ENCODE measurements around the gene OPCML.

DNA sequence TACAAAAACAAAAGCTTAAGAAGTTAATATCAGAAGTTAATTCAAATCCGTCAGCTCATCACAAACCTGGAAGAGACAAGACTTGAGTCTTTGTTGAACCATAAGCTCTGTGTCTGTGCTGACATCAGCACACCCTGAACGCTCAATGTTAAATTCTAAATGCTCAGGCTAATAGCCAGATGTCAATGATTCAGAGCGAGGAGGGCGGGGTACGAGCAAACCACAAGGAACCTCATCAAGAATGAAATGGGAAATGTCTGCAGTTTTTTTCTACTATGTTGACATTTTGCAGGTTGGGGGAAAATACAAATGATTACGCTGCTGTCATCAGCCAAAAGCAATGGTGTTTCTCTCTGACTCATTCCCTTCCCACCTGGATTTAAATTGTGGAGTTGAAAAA, 1104.7 kb downstream of the OPCML start:
- TF ChIP-seq, protein P1, sequence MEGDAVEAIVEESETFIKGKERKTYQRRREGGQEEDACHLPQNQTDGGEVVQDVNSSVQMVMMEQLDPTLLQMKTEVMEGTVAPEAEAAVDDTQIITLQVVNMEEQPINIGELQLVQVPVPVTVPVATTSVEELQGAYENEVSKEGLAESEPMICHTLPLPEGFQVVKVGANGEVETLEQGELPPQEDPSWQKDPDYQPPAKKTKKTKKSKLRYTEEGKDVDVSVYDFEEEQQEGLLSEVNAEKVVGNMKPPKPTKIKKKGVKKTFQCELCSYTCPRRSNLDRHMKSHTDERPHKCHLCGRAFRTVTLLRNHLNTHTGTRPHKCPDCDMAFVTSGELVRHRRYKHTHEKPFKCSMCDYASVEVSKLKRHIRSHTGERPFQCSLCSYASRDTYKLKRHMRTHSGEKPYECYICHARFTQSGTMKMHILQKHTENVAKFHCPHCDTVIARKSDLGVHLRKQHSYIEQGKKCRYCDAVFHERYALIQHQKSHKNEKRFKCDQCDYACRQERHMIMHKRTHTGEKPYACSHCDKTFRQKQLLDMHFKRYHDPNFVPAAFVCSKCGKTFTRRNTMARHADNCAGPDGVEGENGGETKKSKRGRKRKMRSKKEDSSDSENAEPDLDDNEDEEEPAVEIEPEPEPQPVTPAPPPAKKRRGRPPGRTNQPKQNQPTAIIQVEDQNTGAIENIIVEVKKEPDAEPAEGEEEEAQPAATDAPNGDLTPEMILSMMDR (IDR thresholded peaks at IDR 0.05): no peak
- no peak for TF ChIP-seq EP300 (IDR thresholded peaks at IDR 0.05)
- TF ChIP-seq POLR2A (IDR thresholded peaks at IDR 0.05): no peak
- no peak for TF ChIP-seq POLR2AphosphoS5 (IDR thresholded peaks at IDR 0.05)

All from suprapubic skin (tissue), 4 donors.